OCI-LY1 (cell line): ENCODE measurements around the gene SLC7A4.

ENCODE experiments used
- EZH2 ChIP-seq: fragments of 200-600 bp; sonication (generic), shearing (Covaris generic); IDR thresholded peaks from 2 replicates; pipeline ENCODE4 v1.8.0; 2017; ENCODE audit warnings: borderline replicate concordance, mixed run types, mild to moderate bottlenecking, antibody characterized with exemption, low read length, moderate library complexity, mixed read lengths
- TF ChIP-seq, protein P1 (sequence below): fragments of 200-600 bp; sonication (generic), shearing (Covaris generic); IDR thresholded peaks from 2 replicates; pipeline ENCODE4 v1.5.1; 2017; ENCODE audit warnings: mild to moderate bottlenecking, antibody characterized with exemption, low read length, moderate library complexity, mixed read lengths

DNA sequence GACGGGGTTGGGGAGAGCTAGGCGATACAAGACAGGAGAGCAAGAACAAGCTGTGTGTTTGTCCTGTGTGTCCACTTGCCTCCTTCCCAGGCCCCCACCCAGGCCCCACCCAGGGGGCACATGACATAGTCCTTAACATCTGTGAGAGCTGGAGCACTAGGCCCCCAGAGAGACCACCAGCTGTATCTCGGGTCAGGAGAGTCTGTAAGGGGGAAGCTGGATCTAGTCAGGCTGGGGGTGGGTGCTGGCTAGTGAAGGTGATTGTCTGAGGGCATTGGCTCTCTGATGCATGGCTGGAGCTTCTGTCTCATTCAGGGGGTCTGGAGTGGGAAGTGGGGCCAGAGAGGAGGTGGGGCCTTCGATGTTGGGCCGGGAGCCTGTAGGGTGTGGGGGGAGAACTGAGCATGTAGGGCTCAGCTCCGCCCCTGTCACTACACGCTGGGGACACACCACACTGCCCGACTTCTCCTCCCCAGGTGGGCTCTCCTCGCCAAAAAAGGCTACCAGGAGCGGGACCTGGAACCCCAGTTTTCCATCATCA, 16.8 kb downstream of the SLC7A4 start:
- TF ChIP-seq, protein P1, sequence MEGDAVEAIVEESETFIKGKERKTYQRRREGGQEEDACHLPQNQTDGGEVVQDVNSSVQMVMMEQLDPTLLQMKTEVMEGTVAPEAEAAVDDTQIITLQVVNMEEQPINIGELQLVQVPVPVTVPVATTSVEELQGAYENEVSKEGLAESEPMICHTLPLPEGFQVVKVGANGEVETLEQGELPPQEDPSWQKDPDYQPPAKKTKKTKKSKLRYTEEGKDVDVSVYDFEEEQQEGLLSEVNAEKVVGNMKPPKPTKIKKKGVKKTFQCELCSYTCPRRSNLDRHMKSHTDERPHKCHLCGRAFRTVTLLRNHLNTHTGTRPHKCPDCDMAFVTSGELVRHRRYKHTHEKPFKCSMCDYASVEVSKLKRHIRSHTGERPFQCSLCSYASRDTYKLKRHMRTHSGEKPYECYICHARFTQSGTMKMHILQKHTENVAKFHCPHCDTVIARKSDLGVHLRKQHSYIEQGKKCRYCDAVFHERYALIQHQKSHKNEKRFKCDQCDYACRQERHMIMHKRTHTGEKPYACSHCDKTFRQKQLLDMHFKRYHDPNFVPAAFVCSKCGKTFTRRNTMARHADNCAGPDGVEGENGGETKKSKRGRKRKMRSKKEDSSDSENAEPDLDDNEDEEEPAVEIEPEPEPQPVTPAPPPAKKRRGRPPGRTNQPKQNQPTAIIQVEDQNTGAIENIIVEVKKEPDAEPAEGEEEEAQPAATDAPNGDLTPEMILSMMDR: no peak
- no peak for TF ChIP-seq EZH2
